Measurements from ENCODE around the gene ZNF557.

The ZNF557 gene

GRCh38 chr19:7074705-7075282 is 5.3 kb downstream of the ZNF557 start:
- no peak for DNase-seq (ENCODE audit: low spot score)

- DNase-seq (ENCODE audit: low spot score): no peak
Measured at GRCh38 chr19:7076151-7076550, 6.6 kb downstream of the ZNF557 start.

DNA sequence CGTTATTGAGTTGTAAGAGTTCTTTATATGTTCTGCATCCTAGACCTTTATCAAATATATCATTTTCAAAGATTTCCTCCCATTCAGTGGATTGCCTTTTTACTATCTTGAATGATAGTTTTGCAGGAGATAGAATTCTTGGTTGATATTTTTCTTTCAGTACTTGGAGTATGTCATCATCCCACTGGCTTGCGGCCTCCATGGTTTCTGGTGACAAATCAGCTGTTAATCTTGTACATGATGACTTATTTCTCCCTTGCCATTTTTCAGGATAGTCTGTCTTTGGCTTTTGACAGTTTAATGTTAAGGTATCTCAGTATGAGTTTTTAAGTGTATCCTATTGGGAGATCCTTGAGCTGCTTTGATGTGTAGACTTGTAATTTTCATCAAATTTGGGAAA is 8.5 kb downstream of the ZNF557 start:
- DNase-seq (ENCODE audit: low spot score): no peak

DNA sequence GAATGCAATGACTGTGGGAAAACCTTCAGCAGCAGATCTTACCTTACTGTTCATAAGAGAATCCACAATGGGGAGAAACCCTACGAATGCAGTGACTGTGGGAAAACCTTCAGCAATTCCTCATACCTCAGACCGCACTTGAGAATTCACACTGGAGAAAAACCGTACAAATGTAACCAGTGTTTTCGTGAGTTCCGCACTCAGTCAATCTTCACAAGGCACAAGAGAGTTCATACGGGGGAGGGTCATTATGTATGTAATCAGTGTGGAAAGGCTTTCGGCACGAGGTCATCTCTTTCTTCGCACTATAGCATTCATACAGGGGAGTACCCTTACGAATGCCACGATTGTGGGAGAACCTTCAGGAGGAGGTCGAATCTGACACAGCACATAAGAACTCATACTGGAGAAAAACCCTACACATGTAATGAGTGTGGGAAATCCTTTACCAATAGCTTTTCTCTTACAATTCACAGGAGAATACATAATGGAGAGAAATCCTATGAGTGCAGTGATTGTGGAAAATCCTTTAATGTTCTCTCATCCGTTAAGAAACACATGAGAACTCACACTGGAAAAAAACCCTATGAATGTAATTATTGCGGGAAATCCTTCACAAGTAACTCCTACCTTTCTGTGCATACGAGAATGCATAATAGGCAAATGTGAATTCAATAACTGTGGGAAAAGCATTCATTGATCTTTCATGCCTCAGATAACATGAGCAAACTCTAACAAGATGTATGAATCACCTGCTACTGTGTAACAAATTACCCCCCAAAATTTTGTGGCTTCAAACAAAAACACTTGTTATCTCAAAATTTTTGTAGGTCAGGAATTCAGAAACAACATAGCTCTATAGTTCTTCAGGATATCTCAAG is 13.8 kb downstream of the ZNF557 start:
- no peak for DNase-seq (ENCODE audit: low spot score)

- DNase-seq (ENCODE audit: low spot score): no peak
Measured at GRCh38 chr19:7088999-7089398, 19.5 kb downstream of the ZNF557 start.

DNA sequence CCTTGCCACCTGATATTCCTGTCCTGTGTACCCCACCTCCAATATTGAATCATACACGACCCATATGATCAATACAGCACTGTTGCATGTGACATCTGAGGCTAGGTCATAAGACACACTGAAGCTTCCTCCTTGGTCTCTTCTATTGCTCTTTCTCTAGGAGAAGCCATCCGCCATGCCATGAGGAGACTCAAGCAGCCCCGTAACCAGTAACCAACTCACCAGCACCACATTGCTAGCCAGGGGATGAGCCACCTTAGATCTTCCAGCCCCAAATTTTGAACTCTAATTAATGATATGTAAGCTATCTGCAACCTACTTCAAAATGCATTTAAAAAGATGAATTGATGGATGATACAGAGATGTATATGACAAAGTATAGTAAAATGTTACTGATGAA is 28.6 kb downstream of the ZNF557 start:
- DNase-seq (ENCODE audit: low spot score): no peak

- DNase-seq (ENCODE audit: low spot score): peak; percentile 97
Measured at GRCh38 chr19:7098701-7099596, 29.4 kb downstream of the ZNF557 start.

GRCh38 chr19:7099597-7099921 is 30.1 kb downstream of the ZNF557 start:
- DNase-seq (ENCODE audit: low spot score): no peak

DNA sequence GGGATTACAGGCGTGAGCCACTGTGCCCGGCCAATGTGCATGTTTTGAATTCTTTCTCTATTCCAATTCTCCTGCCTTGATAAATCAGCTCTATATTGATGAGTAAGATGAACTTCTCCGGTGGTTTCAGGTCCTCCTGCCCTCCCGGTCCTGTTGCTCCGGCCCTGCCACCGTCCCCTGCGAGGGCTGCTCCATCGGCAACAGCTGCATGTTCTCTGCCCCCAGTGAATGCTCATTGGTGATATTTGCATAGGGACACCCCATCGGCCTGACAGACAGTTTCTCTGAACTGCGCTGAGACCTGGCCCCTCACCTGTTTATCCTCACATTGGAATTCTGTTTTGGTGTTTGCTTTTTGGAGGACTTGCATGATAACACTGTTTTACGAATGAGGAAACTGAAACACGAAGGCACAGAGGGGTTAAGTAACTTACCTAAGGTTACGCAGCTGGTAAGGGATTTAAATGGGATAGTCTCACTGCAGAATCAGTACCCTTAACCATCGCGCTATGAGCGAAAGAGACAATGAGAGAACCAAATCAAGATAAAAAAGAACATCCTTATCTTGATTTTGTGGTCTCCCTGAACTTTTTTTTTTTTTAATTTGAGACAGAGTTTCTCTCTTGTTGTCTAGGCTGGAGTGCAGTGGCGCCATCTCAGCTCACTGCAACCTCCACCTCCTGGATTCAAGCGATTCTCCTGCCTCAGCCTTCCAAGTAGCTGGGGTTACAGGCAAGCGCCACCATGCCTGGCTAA is 32.2 kb downstream of the ZNF557 start:
- DNase-seq (ENCODE audit: low spot score): no peak

GRCh38 chr19:7104747-7105447 is 35.4 kb downstream of the ZNF557 start:
- no peak for DNase-seq (ENCODE audit: low spot score)

DNA sequence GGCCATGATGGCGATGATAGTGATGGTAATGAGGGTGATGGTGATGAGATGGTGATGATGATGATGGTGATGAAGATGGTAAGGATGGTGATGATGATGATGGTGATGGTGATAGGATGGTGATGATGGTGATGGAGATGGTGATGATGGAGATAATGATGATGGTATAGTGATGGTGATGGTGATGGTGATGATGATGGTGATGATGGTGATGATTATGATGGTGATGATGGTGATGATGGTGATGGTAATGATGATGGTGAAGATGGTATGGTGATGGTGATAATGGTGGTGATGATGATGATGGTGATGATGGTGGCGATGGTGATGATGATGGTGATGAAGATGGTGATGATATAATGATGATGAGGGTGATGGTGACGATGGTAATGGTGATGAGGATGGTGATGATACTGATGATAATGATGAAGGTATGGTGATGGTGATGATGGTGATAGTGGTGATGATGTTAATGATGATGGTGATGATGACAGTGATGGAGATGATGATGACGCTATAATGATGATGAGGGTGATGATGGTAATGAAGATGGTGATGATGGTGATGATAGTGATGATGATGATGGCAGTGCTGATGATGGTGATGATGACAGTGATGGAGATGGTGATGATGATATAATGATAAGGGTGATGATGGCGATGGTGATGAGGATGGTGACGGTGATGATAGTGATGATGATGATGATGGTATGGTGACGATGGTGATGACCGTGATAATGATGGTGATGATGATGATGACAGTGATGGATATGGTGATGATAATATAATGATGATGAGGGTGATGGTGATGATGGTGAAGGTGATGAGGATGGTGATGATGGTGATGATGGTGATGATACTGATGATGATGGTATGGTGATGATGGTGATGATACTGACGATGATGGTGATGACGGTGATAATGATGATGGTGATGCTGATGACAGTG is 37.5 kb downstream of the ZNF557 start:
- DNase-seq (ENCODE audit: low spot score): no peak

DNA sequence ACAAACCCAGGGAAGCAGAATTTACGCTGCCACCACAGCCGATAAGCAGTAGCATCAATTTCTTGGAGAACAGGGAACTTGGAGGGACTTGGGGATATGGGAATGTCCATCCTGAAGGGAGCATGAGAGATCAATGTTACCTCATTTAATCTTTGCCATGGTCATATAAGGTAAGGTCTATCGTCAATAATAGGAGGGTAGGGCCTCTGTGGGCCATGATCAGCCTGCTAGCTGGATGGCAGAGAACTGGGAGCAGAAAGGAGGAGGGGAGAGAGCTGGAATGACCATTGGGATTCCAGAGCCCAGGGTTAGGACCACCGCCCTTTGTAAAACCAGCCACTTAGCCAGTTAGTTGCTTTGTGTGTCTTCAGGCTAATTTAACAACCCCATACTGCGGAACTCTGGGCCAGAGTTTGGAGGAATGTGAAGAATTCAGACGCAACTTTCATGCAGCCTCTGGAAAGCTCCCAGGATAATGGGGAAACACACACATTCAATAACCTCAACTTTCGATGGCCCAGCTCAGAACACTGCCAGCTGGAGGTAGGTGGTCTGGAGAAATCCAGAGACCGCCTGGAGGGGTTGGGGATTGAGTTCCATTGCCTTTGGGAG is 40.3 kb downstream of the ZNF557 start:
- peak; percentile 47 for DNase-seq (ENCODE audit: low spot score)

GRCh38 chr19:7112675-7113074 is 43.2 kb downstream of the ZNF557 start:
- no peak for DNase-seq (ENCODE audit: low spot score)

GRCh38 chr19:7113233-7113632 is 43.7 kb downstream of the ZNF557 start:
- DNase-seq (ENCODE audit: low spot score): no peak

GRCh38 chr19:7115721-7116120 is 46.2 kb downstream of the ZNF557 start:
- DNase-seq (ENCODE audit: low spot score): no peak

DNA sequence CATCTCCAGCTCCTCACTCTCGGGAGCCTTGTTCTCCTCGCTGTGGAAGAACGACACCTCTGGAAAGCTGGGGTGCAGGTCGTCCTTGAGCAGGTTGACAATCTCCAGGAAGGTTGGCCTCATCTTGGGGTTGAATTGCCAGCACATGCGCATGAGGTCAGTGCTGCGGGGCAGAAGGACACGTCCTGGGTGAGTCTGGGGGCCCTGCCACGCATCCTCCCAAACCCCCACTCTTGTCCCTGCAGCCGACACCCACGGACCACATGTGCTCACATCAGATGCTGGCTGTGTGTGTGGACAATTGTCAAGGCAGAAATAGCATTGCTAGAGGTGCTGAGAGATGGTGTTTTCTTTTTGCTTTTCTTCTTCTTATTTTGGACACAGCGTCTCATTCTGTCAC is 47.7 kb downstream of the ZNF557 start:
- no peak for DNase-seq (ENCODE audit: low spot score)

DNA sequence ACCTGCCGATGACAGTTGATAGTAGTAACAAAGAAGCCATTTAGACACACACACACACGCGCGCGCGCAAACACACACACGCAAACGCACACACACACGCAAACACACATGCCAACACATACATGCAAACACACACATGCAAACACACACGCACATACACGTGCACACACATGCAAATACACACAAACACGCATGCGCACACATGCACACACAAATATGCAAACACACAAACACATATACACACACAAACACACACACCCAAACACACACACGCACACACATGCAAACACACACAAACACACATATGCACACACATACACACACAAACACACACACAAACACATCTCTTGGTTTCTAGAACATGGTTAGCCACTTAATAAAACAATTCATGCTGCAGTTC is 50.1 kb downstream of the ZNF557 start:
- DNase-seq (ENCODE audit: low spot score): no peak

GRCh38 chr19:7120499-7120898 is 51.0 kb downstream of the ZNF557 start:
- DNase-seq (ENCODE audit: low spot score): no peak

DNA sequence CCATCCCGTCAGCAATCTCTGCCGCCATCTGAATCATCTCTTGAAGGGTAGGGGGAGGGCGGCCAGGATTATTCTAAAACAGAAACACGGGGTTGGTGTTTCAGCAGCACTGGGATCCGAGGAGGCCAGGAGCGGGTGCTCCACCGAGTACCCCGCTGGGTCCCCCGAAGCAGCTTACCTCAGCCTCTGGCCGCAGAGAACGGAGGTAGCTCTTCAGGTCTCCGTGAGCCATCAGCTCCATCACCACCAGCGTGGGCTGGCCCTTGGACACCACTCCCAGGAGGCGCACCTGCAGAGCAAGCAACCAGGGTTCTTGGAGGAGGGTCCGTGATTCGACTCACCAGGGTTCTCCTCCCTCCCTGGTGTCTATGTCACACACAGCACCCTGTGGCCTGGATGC is 53.2 kb downstream of the ZNF557 start:
- no peak for DNase-seq (ENCODE audit: low spot score)

DNA sequence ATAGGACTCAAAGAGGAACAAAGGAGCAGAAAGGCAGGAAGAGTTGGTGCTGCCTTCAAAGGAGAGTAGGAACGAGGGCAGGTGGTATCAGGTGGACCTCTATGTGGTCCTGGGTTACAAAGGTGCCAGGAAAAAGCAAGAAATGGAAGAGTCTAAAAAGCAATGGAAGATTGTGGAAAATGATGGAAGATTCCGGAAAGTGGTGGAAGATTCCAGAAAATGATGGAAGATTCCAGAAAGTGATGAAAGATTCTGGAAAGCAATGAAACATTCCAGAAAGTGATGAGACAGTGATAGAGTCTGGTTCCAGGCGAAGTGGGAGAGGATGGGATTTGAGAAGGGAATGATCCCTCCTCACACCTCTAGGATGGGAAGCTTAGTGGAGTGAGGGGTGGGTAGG is 55.3 kb downstream of the ZNF557 start:
- no peak for DNase-seq (ENCODE audit: low spot score)

Measured in AG08395 (cell line).